ENCODE results near the gene SIT1. TPM values are rescaled to one million over a fixed set of nuclear protein-coding genes. Genes with fewer than 3 reads are reported as not detected.

Gene SIT1
- polyA plus RNA-seq, 1 donor = 0.78 TPM

DNA sequence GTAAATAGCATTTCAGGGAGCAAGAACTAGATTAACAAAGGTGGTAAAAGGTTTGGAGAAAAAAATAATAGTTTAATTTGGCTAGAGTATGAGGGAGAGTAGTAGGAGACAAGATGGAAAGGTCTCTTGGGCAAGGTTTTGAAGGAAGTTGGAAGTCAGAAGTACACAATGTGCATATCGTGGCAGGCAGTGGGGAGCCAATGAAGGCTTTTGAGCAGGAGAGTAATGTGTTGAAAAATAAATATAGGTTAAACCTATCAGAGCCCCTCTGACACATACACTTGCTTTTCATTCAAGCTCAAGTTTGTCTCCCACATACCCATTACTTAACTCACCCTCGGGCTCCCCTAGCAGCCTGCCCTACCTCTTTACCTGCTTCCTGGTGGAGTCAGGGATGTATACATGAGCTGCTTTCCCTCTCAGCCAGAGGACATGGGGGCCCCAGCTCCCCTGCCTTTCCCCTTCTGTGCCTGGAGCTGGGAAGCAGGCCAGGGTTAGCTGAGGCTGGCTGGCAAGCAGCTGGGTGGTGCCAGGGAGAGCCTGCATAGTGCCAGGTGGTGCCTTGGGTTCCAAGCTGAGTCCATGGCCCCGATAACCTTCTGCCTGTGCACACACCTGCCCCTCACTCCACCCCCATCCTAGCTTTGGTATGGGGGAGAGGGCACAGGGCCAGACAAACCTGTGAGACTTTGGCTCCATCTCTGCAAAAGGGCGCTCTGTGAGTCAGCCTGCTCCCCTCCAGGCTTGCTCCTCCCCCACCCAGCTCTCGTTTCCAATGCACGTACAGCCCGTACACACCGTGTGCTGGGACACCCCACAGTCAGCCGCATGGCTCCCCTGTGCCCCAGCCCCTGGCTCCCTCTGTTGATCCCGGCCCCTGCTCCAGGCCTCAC is 22.6 kb upstream of the SIT1 start, which contains the start of gene CA9:
TSS of gene CA9 (plus strand) at position 797 of the 893 bp plus-strand sequence. CDS start at position 829, 32 bp downstream.
- no peaks in the 10 kb centered on the region for H3K36me3 ChIP-seq (ENCODE audit: control insufficient read depth, insufficient read depth, low read length)
- peaks cover 7% of the 10 kb centered on the region for H3K27me3 ChIP-seq (ENCODE audit: control insufficient read depth, insufficient read depth, low read length)
- no peak within 1 kb of the TSS for H3K4me3 ChIP-seq (ENCODE audit: low read length)
- H3K9me3 ChIP-seq (ENCODE audit: control insufficient read depth, low read depth, low read length) = no peaks in the 10 kb centered on the region
- DNase-seq = no peak
- WGBS (ENCODE audit: insufficient coverage, low lambda C conversion rate) = 71% methylated on average over 1 of the region's 10 CpGs
- no peak within 1 kb of the TSS for H3K27ac ChIP-seq (ENCODE audit: low read length)
- H3K4me1 ChIP-seq (ENCODE audit: control insufficient read depth, insufficient read depth, low read length) = peaks cover 28% of the 10 kb centered on the region

DNA sequence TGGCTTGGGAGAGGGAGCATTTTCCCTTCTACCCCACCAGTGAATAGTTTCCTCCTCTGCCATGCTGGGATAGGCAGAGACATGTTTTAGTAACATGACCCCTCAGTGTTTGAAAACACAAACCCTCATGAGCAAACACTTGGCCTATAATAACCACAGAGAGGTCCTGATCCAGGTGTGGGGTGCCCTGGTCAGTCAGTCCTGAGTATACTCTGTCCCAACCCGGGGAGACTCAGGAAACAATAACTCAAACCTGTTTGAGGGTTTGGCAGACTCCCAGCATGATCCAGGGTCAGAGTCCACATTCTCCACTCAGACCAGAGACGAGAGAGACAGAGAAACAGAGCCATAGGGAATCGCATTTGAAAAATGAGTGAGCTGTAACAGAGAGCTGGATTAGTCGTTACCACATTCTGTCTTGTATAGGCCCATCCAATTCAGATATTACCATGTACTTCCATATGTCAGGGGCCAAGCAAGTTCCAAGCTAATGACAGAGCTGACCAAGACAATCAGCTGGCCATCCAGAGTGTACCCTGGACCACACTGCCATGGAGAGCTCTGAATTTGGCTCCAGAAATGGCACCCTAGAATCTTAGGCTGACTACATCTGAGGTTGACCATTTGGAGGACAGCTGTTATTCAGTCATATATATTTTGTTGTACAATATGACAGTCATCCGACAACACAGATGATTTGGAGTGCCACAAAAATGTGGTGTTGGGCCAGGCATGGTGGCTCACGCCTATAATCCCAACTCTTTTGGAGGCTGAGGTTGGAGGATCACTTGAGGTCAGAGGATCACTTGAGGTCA is 18.8 kb upstream of the SIT1 start:
- H3K9me3 ChIP-seq (ENCODE audit: control insufficient read depth, low read depth, low read length) = no peaks in the 10 kb centered on the region
- peak; percentile 79 to 87 for DNase-seq
- no peaks in the 10 kb centered on the region for H3K27me3 ChIP-seq (ENCODE audit: control insufficient read depth, insufficient read depth, low read length)
- H3K27ac ChIP-seq (ENCODE audit: low read length) = peak overlapping the region; percentile 66
- H3K4me3 ChIP-seq (ENCODE audit: low read length) = no peak overlapping the region
- WGBS (ENCODE audit: insufficient coverage, low lambda C conversion rate) = no CpG with 5 or more reads among the region's 6 CpGs
- H3K4me1 ChIP-seq (ENCODE audit: control insufficient read depth, insufficient read depth, low read length) = peaks cover 18% of the 10 kb centered on the region
- H3K36me3 ChIP-seq (ENCODE audit: control insufficient read depth, insufficient read depth, low read length) = no peaks in the 10 kb centered on the region

DNA sequence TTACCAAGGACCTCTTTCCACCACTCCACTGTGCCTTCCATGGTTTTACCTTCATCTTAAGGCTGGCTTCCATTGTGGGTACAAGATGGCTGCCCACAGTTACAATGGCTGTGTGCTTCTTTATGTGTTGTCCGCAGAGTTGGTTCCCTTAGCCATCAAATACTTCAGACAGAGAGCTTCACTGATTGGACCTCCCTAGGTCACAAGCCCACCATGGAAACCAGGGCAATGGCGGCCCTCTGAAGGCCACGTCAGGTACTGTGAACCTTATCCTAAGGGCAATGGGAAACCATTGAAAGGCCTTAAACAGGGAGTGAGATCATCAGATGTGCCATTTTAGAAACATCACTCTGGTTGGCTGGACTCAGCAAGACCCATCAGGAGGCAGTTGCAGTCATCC is 17.2 kb upstream of the SIT1 start:
- no peak for DNase-seq
- Histone ChIP-seq H3K27me3 (ENCODE audit: control insufficient read depth, insufficient read depth, low read length) (no peaks in the 10 kb centered on the region), H3K27ac (ENCODE audit: low read length) (no peak overlapping the region), H3K4me1 (ENCODE audit: control insufficient read depth, insufficient read depth, low read length) (peaks cover 19% of the 10 kb centered on the region), H3K4me3 (ENCODE audit: low read length) (no peak overlapping the region), H3K9me3 (ENCODE audit: control insufficient read depth, low read depth, low read length) (no peaks in the 10 kb centered on the region), H3K36me3 (ENCODE audit: control insufficient read depth, insufficient read depth, low read length) (no peaks in the 10 kb centered on the region)
- WGBS (ENCODE audit: insufficient coverage, low lambda C conversion rate) = no CpG with 5 or more reads among the region's 3 CpGs

DNA sequence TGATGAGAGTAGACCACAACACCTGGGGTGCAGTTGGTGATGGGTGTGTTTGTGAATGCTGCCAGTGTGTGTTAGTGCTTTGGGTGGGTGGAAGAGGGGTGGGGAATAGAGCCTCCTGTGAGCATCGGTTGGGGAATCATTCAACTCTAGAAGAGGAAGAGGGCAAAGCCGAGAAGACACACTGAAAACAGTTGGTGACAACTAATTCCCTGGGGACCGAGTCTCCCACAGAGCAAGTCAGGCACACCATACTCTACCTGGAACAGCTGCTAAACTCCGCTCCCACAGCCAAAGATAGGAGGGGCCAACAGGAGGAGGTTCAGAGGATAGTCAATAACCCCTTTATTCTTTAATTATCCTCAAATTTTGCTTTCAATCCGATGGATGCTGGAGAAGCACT is 15.8 kb upstream of the SIT1 start:
- Histone ChIP-seq H3K27me3 (ENCODE audit: control insufficient read depth, insufficient read depth, low read length) (no peaks in the 10 kb centered on the region), H3K4me3 (ENCODE audit: low read length) (no peak overlapping the region), H3K4me1 (ENCODE audit: control insufficient read depth, insufficient read depth, low read length) (peaks cover 19% of the 10 kb centered on the region), H3K27ac (ENCODE audit: low read length) (no peak overlapping the region), H3K9me3 (ENCODE audit: control insufficient read depth, low read depth, low read length) (no peaks in the 10 kb centered on the region), H3K36me3 (ENCODE audit: control insufficient read depth, insufficient read depth, low read length) (no peaks in the 10 kb centered on the region)
- no CpG with 5 or more reads among the region's 5 CpGs for WGBS (ENCODE audit: insufficient coverage, low lambda C conversion rate)
- DNase-seq = no peak

DNA sequence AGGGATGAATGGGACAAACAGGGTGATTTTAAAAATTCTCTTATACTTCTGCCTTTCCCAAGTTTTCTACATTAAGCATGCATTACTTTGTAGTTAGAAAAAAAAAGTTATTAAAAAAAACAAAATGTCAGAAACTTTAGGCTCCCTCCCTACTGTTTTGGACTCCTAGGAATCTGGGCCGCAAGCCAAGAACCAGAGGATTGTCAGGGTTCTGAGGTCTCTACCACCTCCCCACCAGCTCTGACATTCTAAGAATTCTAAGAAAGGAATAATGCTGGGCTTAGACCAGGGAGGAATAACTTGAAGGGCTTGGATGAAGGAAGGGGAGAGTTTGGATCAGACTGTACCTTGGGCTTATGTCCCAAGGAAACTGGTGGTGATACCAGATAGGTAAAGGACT is 15.3 kb upstream of the SIT1 start:
- no CpG with 5 or more reads among the region's 1 CpG for WGBS (ENCODE audit: insufficient coverage, low lambda C conversion rate)
- H3K4me3 ChIP-seq (ENCODE audit: low read length) = no peak overlapping the region
- no peaks in the 10 kb centered on the region for H3K27me3 ChIP-seq (ENCODE audit: control insufficient read depth, insufficient read depth, low read length)
- H3K4me1 ChIP-seq (ENCODE audit: control insufficient read depth, insufficient read depth, low read length) = peaks cover 19% of the 10 kb centered on the region
- no peak for DNase-seq
- H3K9me3 ChIP-seq (ENCODE audit: control insufficient read depth, low read depth, low read length) = no peaks in the 10 kb centered on the region
- no peak overlapping the region for H3K27ac ChIP-seq (ENCODE audit: low read length)
- H3K36me3 ChIP-seq (ENCODE audit: control insufficient read depth, insufficient read depth, low read length) = peaks cover 2% of the 10 kb centered on the region

DNA sequence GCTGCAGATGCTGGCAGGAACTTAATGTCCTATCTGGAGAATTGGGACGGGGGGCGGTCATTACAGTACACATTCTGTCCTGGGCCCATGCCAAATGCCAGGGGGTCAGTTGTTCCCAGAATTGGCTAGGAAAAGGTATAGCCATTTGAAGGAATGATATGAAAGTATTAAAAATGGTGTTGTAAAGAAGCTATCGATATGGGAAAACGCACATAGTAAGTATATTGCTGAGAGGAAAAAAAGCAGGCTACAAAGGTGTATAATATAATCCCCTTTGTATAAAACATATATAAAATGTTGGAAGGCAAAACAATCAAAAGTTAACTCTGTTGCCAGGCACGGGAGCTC is 14.7 kb upstream of the SIT1 start:
- Histone ChIP-seq H3K4me1 (ENCODE audit: control insufficient read depth, insufficient read depth, low read length) (peaks cover 19% of the 10 kb centered on the region), H3K4me3 (ENCODE audit: low read length) (peak overlapping the region; percentile 62), H3K27ac (ENCODE audit: low read length) (no peak overlapping the region), H3K36me3 (ENCODE audit: control insufficient read depth, insufficient read depth, low read length) (peaks cover 7% of the 10 kb centered on the region), H3K9me3 (ENCODE audit: control insufficient read depth, low read depth, low read length) (no peaks in the 10 kb centered on the region), H3K27me3 (ENCODE audit: control insufficient read depth, insufficient read depth, low read length) (no peaks in the 10 kb centered on the region)
- DNase-seq = no peak
- WGBS (ENCODE audit: insufficient coverage, low lambda C conversion rate) = 82% methylated on average over 3 of the region's 5 CpGs

DNA sequence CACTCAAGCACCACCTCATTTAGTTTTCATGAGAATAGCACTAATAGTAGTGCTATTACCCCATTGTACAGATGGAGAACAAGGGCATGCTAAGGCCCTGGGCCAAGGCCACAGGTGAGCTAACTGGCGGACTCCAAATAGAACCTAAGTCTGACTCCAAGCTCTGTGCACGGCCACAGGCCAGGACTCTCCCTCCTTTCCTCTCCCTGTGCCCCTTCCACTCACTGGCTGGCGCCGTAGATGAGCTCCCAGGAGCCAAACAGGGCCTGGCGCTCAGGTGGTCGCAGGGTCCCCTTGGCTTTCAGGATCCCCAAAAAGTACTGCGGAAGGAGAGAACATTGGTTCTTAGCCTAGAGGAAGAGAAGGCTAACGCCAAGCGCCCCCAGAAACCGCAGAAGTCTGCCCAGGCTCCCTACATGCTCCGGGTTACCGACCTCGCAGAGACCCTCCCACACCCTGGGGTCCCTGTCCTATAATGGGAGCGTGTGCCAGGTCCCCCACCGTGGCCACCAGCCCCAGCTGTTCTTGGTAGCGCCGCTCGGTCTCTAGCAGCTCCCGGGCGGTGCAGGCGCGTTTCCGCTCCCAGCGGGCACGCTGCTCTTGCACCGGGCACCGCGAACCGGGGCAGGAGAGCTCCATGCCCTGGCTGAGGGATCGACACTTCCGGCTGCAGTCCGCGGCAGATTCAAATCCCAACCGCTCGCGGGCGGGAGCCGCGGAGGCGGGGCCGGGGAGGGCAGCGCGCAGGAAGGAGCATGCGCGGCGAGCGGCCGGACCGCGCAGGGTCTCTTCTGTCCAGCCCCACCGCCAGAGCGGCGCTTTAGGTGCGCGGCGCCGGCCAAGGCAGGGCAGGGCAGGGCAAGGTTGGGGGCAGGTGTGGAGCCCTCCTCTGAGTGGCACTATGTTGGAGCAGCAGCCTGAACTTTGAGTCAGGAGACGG is 14.1 kb upstream of the SIT1 start, which contains the start of gene ARHGEF39:
TSS of gene ARHGEF39 (minus strand) at position 665 of the 940 bp plus-strand sequence. CDS start at position 639, 26 bp downstream.
- peak; percentile 80 to 83 for DNase-seq
- Histone ChIP-seq H3K4me1 (ENCODE audit: control insufficient read depth, insufficient read depth, low read length) (peaks cover 17% of the 10 kb centered on the region), H3K9me3 (ENCODE audit: control insufficient read depth, low read depth, low read length) (no peaks in the 10 kb centered on the region), H3K4me3 (ENCODE audit: low read length) (peak within 1 kb of the TSS; percentile 62), H3K27ac (ENCODE audit: low read length) (peak within 1 kb of the TSS; percentile 2), H3K27me3 (ENCODE audit: control insufficient read depth, insufficient read depth, low read length) (no peaks in the 10 kb centered on the region), H3K36me3 (ENCODE audit: control insufficient read depth, insufficient read depth, low read length) (peaks cover 12% of the 10 kb centered on the region)
- no CpG with 5 or more reads among the region's 58 CpGs for WGBS (ENCODE audit: insufficient coverage, low lambda C conversion rate)

DNA sequence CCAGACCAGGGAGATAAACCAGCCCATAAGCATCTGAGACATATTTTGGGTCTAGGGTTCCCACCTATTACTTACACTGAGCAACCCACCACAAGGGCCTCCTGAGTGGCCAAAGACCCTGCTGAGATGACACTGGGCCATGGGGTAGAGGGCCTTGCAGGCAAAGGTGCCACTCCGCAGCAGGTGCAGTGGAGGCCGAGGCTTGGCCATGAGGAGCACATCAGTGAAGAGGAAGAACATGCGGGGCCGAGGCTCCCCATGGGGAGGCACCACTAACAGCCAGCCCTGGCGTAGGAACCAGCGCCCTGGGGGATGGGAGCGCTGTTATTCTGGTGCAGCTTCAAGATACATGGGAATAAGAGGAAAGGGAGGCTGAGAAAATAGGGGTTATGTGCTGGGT is 11.7 kb upstream of the SIT1 start:
- Histone ChIP-seq H3K9me3 (ENCODE audit: control insufficient read depth, low read depth, low read length) (peaks cover 3% of the 10 kb centered on the region), H3K4me3 (ENCODE audit: low read length) (no peak overlapping the region), H3K27me3 (ENCODE audit: control insufficient read depth, insufficient read depth, low read length) (no peaks in the 10 kb centered on the region), H3K36me3 (ENCODE audit: control insufficient read depth, insufficient read depth, low read length) (peaks cover 12% of the 10 kb centered on the region), H3K27ac (ENCODE audit: low read length) (no peak overlapping the region), H3K4me1 (ENCODE audit: control insufficient read depth, insufficient read depth, low read length) (peaks cover 9% of the 10 kb centered on the region)
- DNase-seq = no peak
- no CpG with 5 or more reads among the region's 7 CpGs for WGBS (ENCODE audit: insufficient coverage, low lambda C conversion rate)

DNA sequence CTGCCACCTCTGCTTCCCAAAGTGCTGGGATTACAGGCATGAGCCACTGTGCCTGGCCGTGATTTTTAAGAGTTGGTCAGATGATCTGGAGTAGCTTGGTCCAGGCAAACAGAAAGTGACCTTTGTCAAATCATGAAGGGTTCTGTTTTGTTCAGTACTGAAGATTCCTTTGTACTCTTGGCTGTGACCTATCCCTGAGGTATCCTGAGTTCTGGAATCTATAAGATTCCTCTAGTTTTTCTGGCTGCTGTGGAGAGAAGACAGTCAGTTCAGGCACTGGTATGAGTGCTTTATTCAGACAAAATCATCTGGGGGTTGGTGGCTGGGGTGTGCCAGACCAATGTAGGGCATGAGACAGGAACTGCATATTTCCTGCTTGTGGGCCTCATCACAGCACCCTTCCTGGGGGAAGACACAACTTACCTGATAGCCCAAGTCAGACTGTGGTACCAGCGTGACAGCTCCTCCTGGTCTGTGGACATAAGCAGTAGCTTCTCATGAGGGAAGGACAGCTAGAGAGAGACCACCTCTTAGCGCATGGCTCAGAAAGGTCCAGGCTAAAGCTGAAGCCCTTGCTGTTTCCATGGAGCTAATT is 11.1 kb upstream of the SIT1 start:
- no peak for DNase-seq
- Histone ChIP-seq H3K27me3 (ENCODE audit: control insufficient read depth, insufficient read depth, low read length) (no peaks in the 10 kb centered on the region), H3K9me3 (ENCODE audit: control insufficient read depth, low read depth, low read length) (peaks cover 3% of the 10 kb centered on the region), H3K4me3 (ENCODE audit: low read length) (no peak overlapping the region), H3K27ac (ENCODE audit: low read length) (no peak overlapping the region), H3K4me1 (ENCODE audit: control insufficient read depth, insufficient read depth, low read length) (peaks cover 9% of the 10 kb centered on the region), H3K36me3 (ENCODE audit: control insufficient read depth, insufficient read depth, low read length) (peaks cover 12% of the 10 kb centered on the region)
- WGBS (ENCODE audit: insufficient coverage, low lambda C conversion rate) = 67% methylated on average over 1 of the region's 3 CpGs

Measured in large intestine (tissue), 3 donors.